GM12891 (cell line): ENCODE measurements around the gene NAV2.

ENCODE experiments used
- POLR2A ChIP-seq: IDR thresholded peaks from 2 replicates; pipeline ENCODE4 v1.6.1; 2011; ENCODE audit warnings: low read depth, low read length, control low read depth
- POLR2AphosphoS5 ChIP-seq: IDR thresholded peaks from 2 replicates; pipeline ENCODE4 v1.6.1; 2011; ENCODE audit warnings: low read depth, low read length, control low read depth
- SPI1 ChIP-seq: IDR thresholded peaks from 2 replicates; pipeline ENCODE4 v1.6.1; 2011; ENCODE audit warnings: low read depth, low read length, control low read depth

- no peak for TF ChIP-seq POLR2AphosphoS5
- no peak for TF ChIP-seq POLR2A
- no peak for TF ChIP-seq SPI1
Observed at GRCh38 chr11:20099527-20099926, 386.9 kb downstream of the NAV2 start.
